ENCODE data around the gene OLFML2B. TPM values are rescaled to one million over a fixed set of nuclear protein-coding genes. Genes with fewer than 3 reads are reported as not detected.

Gene OLFML2B
- total RNA-seq, 1 experiment from 2014 or later, result 2.2 TPM

GRCh38 chr1:162008799-162009198 lies 14.9 kb downstream of the OLFML2B start:
- DNase-seq (ENCODE audit: low read depth), result no peak

- DNase-seq (ENCODE audit: low read depth), result no peak
Observed at GRCh38 chr1:162007466-162007865, 16.2 kb downstream of the OLFML2B start.

GRCh38 chr1:162006081-162006480 lies 17.6 kb downstream of the OLFML2B start:
- no peak for DNase-seq (ENCODE audit: low read depth)

- no peak for DNase-seq (ENCODE audit: low read depth)
Observed at GRCh38 chr1:162004441-162004950, 19.2 kb downstream of the OLFML2B start.

- DNase-seq (ENCODE audit: low read depth), result peak; percentile 95
Observed at GRCh38 chr1:162003830-162004215, 19.8 kb downstream of the OLFML2B start.

- peak; percentile 99 for DNase-seq (ENCODE audit: low read depth)
Observed at GRCh38 chr1:162003061-162003829, 20.4 kb downstream of the OLFML2B start.

GRCh38 chr1:162000053-162000420 lies 23.6 kb downstream of the OLFML2B start:
- no peak for DNase-seq (ENCODE audit: low read depth)

GRCh38 chr1:161999301-162000052 lies 24.2 kb downstream of the OLFML2B start:
- DNase-seq (ENCODE audit: low read depth), result no peak

- DNase-seq (ENCODE audit: low read depth), result peak; percentile 16
Observed at GRCh38 chr1:161998811-161999210, 24.9 kb downstream of the OLFML2B start.

GRCh38 chr1:161997152-161997551 lies 26.5 kb downstream of the OLFML2B start:
- DNase-seq (ENCODE audit: low read depth), result no peak

- no peak for DNase-seq (ENCODE audit: low read depth)
Observed at GRCh38 chr1:161994175-161994668, 29.4 kb downstream of the OLFML2B start.

- DNase-seq (ENCODE audit: low read depth), result no peak
Observed at GRCh38 chr1:161993576-161993975, 30.1 kb downstream of the OLFML2B start.

- no peak for DNase-seq (ENCODE audit: low read depth)
Observed at GRCh38 chr1:161989786-161990185, 33.9 kb downstream of the OLFML2B start.

- DNase-seq (ENCODE audit: low read depth), result peak; percentile 86
Observed at GRCh38 chr1:161989108-161989507, 34.6 kb downstream of the OLFML2B start.

GRCh38 chr1:161988413-161988812 lies 35.3 kb downstream of the OLFML2B start:
- DNase-seq (ENCODE audit: low read depth), result no peak

GRCh38 chr1:161987872-161988271 lies 35.8 kb downstream of the OLFML2B start:
- no peak for DNase-seq (ENCODE audit: low read depth)

GRCh38 chr1:161987303-161987702 lies 36.4 kb downstream of the OLFML2B start:
- DNase-seq (ENCODE audit: low read depth), result peak; percentile 21

GRCh38 chr1:161986328-161986727 lies 37.3 kb downstream of the OLFML2B start:
- DNase-seq (ENCODE audit: low read depth), result no peak

- no peak for DNase-seq (ENCODE audit: low read depth)
Observed at GRCh38 chr1:161985301-161985822, 38.3 kb downstream of the OLFML2B start.

- DNase-seq (ENCODE audit: low read depth), result no peak
Observed at GRCh38 chr1:161983725-161984124, 39.9 kb downstream of the OLFML2B start.

GRCh38 chr1:161982917-161983316 lies 40.8 kb downstream of the OLFML2B start:
- DNase-seq (ENCODE audit: low read depth), result no peak

- DNase-seq (ENCODE audit: low read depth), result no peak
Observed at GRCh38 chr1:161982507-161982895, 41.2 kb downstream of the OLFML2B start.

Measured in HT1080 (cell line).